GM19193 (cell line): Measurements from ENCODE around the gene SNAPC4.
A peak's percentile ranks its signal among the peaks of the same experiment; 100 is the strongest.

Experiments used
- POLR2A ChIP-seq: IDR thresholded peaks from 4 replicates; pipeline ENCODE4 v1.6.1; 2011; ENCODE audit not compliant: insufficient read depth, insufficient read length; ENCODE audit errors: extremely low read depth

SNAPC4 gene

GRCh38 chr9:136400038-136400834 is at the start of gene SNAPC4:
TSS of gene SNAPC4 (minus strand) at chr9:136400170. CDS start at chr9:136398428, 1,742 bp downstream.
- TF ChIP-seq POLR2A = peak; percentile 88

- no peak for TF ChIP-seq POLR2A
Measured at GRCh38 chr9:136448655-136449054, 48.7 kb upstream of the SNAPC4 start.

- TF ChIP-seq POLR2A = no peak
Measured at GRCh38 chr9:136447173-136447778, 47.3 kb upstream of the SNAPC4 start.

GRCh38 chr9:136445799-136446198 is 45.8 kb upstream of the SNAPC4 start:
- TF ChIP-seq POLR2A = no peak

- TF ChIP-seq POLR2A = no peak
Measured at GRCh38 chr9:136444102-136444501, 44.1 kb upstream of the SNAPC4 start.

- no peak for TF ChIP-seq POLR2A
Measured at GRCh38 chr9:136443687-136444086, 43.7 kb upstream of the SNAPC4 start.

- TF ChIP-seq POLR2A = no peak
Measured at GRCh38 chr9:136443087-136443486, 43.1 kb upstream of the SNAPC4 start.

GRCh38 chr9:136442265-136442664 is 42.3 kb upstream of the SNAPC4 start:
- TF ChIP-seq POLR2A = no peak

- no peak for TF ChIP-seq POLR2A
Measured at GRCh38 chr9:136441681-136442245, 41.8 kb upstream of the SNAPC4 start.

- TF ChIP-seq POLR2A = no peak
Measured at GRCh38 chr9:136441191-136441680, 41.3 kb upstream of the SNAPC4 start.

GRCh38 chr9:136439481-136440408 is 39.8 kb upstream of the SNAPC4 start, which contains the start of gene INPP5E:
TSS of gene INPP5E (minus strand) at chr9:136439845. CDS start at chr9:136439419, 426 bp downstream.
- TF ChIP-seq POLR2A = peak; percentile 32

GRCh38 chr9:136438548-136439480 is 38.8 kb upstream of the SNAPC4 start:
- peak; percentile 40 for TF ChIP-seq POLR2A

- TF ChIP-seq POLR2A = no peak
Measured at GRCh38 chr9:136437839-136438547, 38.0 kb upstream of the SNAPC4 start.
